GM18505 (cell line): Measurements from ENCODE around the gene LRRC45.
"Not testable (repeated sequence)": the region's sequence is repeated elsewhere in the genome, so short reads cannot be mapped to it uniquely, and the experiment has no call there.

ENCODE experiments used
- ATAC-seq: cut with Tn5 transposase; IDR thresholded peaks from one replicate; pipeline ENCODE4 v1.9.1; 2021; ENCODE audit not compliant: unreplicated experiment
- POLR2A ChIP-seq: IDR thresholded peaks from 4 replicates; pipeline ENCODE4 v1.6.1; 2011; ENCODE audit warnings: borderline replicate concordance; ENCODE audit not compliant: insufficient read depth, insufficient read length; ENCODE audit errors: extremely low read depth

The LRRC45 gene

GRCh38 chr17:82022981-82023446 is at the start of gene LRRC45:
Gene LRRC45, plus strand, starts transcription at chr17:82023305. Its CDS starts 339 bp downstream, at chr17:82023644.
- TF ChIP-seq POLR2A = no peak
- peak; percentile 80 for ATAC-seq

GRCh38 chr17:81973432-81973831 is 49.7 kb upstream of the LRRC45 start:
- no peak for ATAC-seq
- no peak for TF ChIP-seq POLR2A

GRCh38 chr17:81976332-81977210 is 46.5 kb upstream of the LRRC45 start:
- ATAC-seq = no peak
- TF ChIP-seq POLR2A = no peak

GRCh38 chr17:81977211-81977808 is 45.8 kb upstream of the LRRC45 start, which contains the start of gene ASPSCR1:
Gene ASPSCR1, plus strand, starts transcription at chr17:81977629. Its CDS starts 18 bp downstream, at chr17:81977647.
- peak; percentile 95 for TF ChIP-seq POLR2A
- peak; percentile 84 for ATAC-seq

- no peak for TF ChIP-seq POLR2A
- no peak for ATAC-seq
These were observed 44.4 kb upstream of the LRRC45 start for GRCh38 chr17:81978524-81979298.

- no peak for TF ChIP-seq POLR2A
- no peak for ATAC-seq
These were observed 43.0 kb upstream of the LRRC45 start for GRCh38 chr17:81980122-81980521.

- TF ChIP-seq POLR2A = no peak
- ATAC-seq = no peak
These were observed 42.3 kb upstream of the LRRC45 start for GRCh38 chr17:81980707-81981343.

- not testable (repeated sequence) for ATAC-seq
These were observed 41.6 kb upstream of the LRRC45 start for GRCh38 chr17:81981511-81981910.

GRCh38 chr17:81983011-81983638 is 40.0 kb upstream of the LRRC45 start:
- TF ChIP-seq POLR2A = no peak
- no peak for ATAC-seq

- no peak for ATAC-seq
- TF ChIP-seq POLR2A = no peak
These were observed 39.3 kb upstream of the LRRC45 start for GRCh38 chr17:81983639-81984373.

GRCh38 chr17:81984773-81985410 is 38.2 kb upstream of the LRRC45 start:
- TF ChIP-seq POLR2A = no peak
- no peak for ATAC-seq
